ENCODE results near the gene GYPE.
"Not testable (repeated sequence)": the region's sequence is repeated elsewhere in the genome, so short reads cannot be mapped to it uniquely, and the experiment has no call there.

Gene GYPE

DNA sequence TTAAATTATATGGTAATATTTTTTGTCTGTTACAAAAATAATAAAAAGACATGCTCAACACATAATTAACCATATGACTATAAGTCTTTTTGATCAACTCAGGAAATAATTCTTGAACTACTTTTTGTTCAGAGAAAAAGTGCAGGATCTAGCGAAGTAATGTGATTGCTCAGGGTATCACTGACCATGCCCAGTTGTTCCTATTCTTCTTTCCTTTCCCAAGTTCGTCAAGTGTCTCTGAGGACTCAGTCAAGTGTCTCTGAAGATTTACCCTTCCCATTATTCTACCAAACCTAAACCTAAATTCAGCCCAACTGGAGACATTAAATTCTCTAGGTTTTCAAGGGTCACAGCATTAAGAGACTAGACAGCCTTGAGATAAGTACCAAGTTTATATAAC, 5.5 kb upstream of the GYPE start:
- H3K4me3 ChIP-seq (ENCODE audit: low read depth, low read length); CTCF ChIA-PET: not testable (repeated sequence)

DNA sequence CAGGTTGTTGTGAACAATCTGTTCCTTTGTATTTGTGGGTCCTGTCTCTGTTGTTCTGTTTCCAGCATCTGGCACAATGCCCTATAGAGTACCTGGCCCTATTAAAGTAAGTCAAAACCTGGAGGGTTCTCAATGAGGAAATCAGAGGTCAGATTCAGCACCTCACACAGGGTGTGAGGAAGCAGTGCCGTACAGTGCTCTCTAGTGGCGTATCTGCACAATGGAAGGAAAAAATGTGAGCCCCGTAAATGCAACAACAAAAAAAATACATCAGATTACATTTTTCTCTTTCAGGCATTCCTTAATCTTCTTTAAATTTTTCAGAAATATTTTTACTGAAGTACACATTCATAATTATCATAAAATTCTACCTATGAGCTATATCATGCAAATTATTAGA, 2.5 kb upstream of the GYPE start:
- H3K4me1 ChIP-seq (ENCODE audit: control insufficient read depth, insufficient read depth, low read length); H3K27ac ChIP-seq (ENCODE audit: extremely low read depth, low read depth, low read length); H3K9me3 ChIP-seq (ENCODE audit: control insufficient read depth, insufficient read depth, low read depth, low read length); POLR2A ChIA-PET; H3K4me3 ChIP-seq (ENCODE audit: low read depth, low read length); H3K36me3 ChIP-seq (ENCODE audit: control insufficient read depth in 2 of 2, insufficient read depth in 1 of 2, low read length in 2 of 2): not testable (repeated sequence)
- TF ChIP-seq ZNF654 (tag by site-specific recombination; IDR thresholded peaks at IDR 0.05; ENCODE audit: low read depth): peak; percentile 6; the same call in 1 of the 2 replicates
- CTCF ChIA-PET: interaction anchor here (0.7 to 1.0 kb wide), 5 partner anchors 13 to 143 kb away, joined by 3 to 5 read pairs (median 3); no protein-coding TSS in a partner anchor

More for the DNA sequence above, 5.5 kb upstream of the GYPE start:
- H3K36me3 ChIP-seq (ENCODE audit: control insufficient read depth in 2 of 2, insufficient read depth in 1 of 2, low read length in 2 of 2); H3K9me3 ChIP-seq (ENCODE audit: control insufficient read depth, insufficient read depth, low read depth, low read length); POLR2A ChIA-PET; H3K27ac ChIP-seq (ENCODE audit: extremely low read depth, low read depth, low read length); H3K4me1 ChIP-seq (ENCODE audit: control insufficient read depth, insufficient read depth, low read length): not testable (repeated sequence)

DNA sequence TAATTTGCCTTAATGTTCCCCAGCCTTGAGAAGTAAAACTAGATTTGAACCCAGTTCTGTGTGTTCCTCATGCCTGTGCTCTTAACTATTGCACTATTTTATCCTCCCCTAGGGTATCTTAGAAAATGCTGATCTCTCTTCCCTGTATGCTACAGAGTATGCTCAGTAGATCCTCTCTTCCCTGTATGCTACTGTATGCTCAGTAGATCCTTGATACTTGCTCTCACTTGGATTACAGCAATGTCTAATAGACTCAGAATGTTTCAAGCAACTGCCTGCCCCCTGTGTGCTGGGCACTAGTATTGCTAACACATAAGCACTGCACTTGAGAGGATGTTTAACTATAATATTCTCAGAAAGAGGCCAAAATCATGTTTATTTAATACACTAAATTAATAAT, 928 bp downstream of the GYPE start:
- CTCF ChIA-PET; H3K27ac ChIP-seq (ENCODE audit: extremely low read depth, low read depth, low read length); H3K36me3 ChIP-seq (ENCODE audit: control insufficient read depth in 2 of 2, insufficient read depth in 1 of 2, low read length in 2 of 2); H3K9me3 ChIP-seq (ENCODE audit: control insufficient read depth, insufficient read depth, low read depth, low read length); H3K4me3 ChIP-seq (ENCODE audit: low read depth, low read length); POLR2A ChIA-PET; H3K4me1 ChIP-seq (ENCODE audit: control insufficient read depth, insufficient read depth, low read length): not testable (repeated sequence)

DNA sequence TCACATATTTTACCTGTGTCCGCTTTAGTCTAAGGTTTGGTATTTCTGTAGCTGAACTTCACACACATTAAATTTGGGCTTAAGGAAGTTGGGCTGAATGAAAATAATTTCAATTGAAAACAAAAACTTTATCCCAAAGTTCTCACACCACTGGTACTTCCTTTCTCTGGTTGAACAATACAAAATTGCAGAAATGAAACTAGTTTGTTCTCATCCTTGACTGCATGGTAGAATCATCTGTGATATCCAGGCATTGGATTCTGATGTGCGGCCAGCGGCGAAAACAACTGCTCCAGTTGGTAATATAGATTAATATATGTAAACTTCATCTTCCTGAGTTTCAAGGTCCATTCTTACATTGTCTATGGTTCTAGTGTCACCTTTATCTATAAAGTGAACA, 15.0 kb downstream of the GYPE start:
- H3K36me3 ChIP-seq (ENCODE audit: control insufficient read depth in 2 of 2, insufficient read depth in 1 of 2, low read length in 2 of 2); POLR2A ChIA-PET; H3K9me3 ChIP-seq (ENCODE audit: control insufficient read depth, insufficient read depth, low read depth, low read length); H3K27ac ChIP-seq (ENCODE audit: extremely low read depth, low read depth, low read length); CTCF ChIA-PET; H3K4me3 ChIP-seq (ENCODE audit: low read depth, low read length); H3K4me1 ChIP-seq (ENCODE audit: control insufficient read depth, insufficient read depth, low read length): not testable (repeated sequence)

DNA sequence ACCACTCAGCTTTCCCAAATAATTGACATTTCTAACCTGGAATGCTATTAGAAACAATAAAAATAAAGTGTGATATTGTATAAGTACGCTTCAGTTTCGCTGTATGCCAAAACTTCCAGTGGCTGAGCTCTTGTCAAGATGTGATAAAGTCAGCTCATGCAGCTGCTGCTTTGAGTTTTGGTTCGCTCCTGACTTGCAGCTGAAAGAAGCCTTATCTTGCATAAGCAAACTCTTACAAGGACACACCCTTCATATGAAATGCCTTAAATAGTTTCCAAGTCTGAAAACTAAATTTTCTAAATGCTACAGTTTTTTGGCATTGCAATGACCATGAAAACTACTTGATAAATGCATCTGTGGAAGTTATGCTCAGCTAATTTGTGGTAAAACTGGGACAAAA, 17.2 kb downstream of the GYPE start:
- CTCF ChIA-PET; H3K36me3 ChIP-seq (ENCODE audit: control insufficient read depth in 2 of 2, insufficient read depth in 1 of 2, low read length in 2 of 2); POLR2A ChIA-PET; H3K4me3 ChIP-seq (ENCODE audit: low read depth, low read length); H3K9me3 ChIP-seq (ENCODE audit: control insufficient read depth, insufficient read depth, low read depth, low read length); H3K4me1 ChIP-seq (ENCODE audit: control insufficient read depth, insufficient read depth, low read length); H3K27ac ChIP-seq (ENCODE audit: extremely low read depth, low read depth, low read length): not testable (repeated sequence)

DNA sequence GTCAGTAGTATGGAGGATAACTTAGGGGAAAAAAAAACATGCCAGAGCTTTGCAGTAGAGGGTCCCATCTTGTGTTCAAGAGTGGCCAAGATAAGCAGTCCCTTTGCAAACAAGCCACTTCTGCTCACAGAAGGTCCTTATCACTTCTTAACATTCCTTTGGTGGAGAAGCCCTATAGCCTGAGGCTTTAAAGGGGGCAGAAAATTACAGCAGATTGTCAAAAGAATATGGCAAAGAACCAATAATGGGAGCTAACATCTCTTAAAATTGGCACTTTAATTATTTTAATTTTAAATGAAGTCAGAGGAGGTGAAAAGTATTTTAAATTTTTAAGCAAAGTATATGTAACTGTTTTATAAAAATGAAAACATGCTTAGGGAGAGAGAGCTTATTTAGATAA, 20.4 kb downstream of the GYPE start:
- POLR2A ChIA-PET; H3K9me3 ChIP-seq (ENCODE audit: control insufficient read depth, insufficient read depth, low read depth, low read length); H3K4me3 ChIP-seq (ENCODE audit: low read depth, low read length); H3K36me3 ChIP-seq (ENCODE audit: control insufficient read depth in 2 of 2, insufficient read depth in 1 of 2, low read length in 2 of 2); H3K4me1 ChIP-seq (ENCODE audit: control insufficient read depth, insufficient read depth, low read length); CTCF ChIA-PET; H3K27ac ChIP-seq (ENCODE audit: extremely low read depth, low read depth, low read length): not testable (repeated sequence)

DNA sequence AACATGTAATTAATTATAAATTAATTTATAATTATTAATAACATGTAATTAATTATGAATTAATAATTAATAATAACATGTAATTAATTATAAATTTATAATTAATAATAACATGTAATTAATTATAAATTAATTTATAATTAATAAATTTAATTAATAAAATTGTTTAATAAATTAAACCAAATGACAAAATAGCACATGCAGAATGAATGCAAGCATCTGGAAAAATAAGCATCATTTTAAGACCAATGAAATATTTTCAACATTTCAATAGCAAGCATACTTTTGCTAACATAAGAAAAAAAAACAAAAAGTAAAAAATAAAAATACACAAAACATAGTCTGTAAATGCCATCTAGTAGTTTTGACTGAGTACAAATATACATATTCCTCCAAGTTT, 21.8 kb downstream of the GYPE start:
- POLR2A ChIA-PET: no interaction called here
- TF ChIP-seq ZNF132 (tag by site-specific recombination; IDR thresholded peaks at IDR 0.05; ENCODE audit: borderline replicate concordance) (no peak), ZNF621 (tag by site-specific recombination; IDR thresholded peaks at IDR 0.05) (no peak), SCRT2 (tag by site-specific recombination; IDR thresholded peaks at IDR 0.05) (no peak), ZNF624 (tag by site-specific recombination; IDR thresholded peaks at IDR 0.05) (no peak), ZNF549 (tag by site-specific recombination; IDR thresholded peaks at IDR 0.05) (no peak), ZNF830 (tag by site-specific recombination; IDR thresholded peaks at IDR 0.05; ENCODE audit: low read depth) (no peak), ZXDB (tag by site-specific recombination; IDR thresholded peaks at IDR 0.05) (no peak), ZBTB21 (tag by site-specific recombination; IDR thresholded peaks at IDR 0.05) (no peak), ZFP37 (tag by site-specific recombination; IDR thresholded peaks at IDR 0.05) (no peak), ZNF785 (tag by site-specific recombination; IDR thresholded peaks at IDR 0.05) (no peak)
- TF ChIP-seq, protein P1, sequence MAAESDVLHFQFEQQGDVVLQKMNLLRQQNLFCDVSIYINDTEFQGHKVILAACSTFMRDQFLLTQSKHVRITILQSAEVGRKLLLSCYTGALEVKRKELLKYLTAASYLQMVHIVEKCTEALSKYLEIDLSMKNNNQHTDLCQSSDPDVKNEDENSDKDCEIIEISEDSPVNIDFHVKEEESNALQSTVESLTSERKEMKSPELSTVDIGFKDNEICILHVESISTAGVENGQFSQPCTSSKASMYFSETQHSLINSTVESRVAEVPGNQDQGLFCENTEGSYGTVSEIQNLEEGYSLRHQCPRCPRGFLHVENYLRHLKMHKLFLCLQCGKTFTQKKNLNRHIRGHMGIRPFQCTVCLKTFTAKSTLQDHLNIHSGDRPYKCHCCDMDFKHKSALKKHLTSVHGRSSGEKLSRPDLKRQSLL (tag by site-specific recombination; IDR thresholded peaks at IDR 0.05): no peak
- TF ChIP-seq, protein P2, sequence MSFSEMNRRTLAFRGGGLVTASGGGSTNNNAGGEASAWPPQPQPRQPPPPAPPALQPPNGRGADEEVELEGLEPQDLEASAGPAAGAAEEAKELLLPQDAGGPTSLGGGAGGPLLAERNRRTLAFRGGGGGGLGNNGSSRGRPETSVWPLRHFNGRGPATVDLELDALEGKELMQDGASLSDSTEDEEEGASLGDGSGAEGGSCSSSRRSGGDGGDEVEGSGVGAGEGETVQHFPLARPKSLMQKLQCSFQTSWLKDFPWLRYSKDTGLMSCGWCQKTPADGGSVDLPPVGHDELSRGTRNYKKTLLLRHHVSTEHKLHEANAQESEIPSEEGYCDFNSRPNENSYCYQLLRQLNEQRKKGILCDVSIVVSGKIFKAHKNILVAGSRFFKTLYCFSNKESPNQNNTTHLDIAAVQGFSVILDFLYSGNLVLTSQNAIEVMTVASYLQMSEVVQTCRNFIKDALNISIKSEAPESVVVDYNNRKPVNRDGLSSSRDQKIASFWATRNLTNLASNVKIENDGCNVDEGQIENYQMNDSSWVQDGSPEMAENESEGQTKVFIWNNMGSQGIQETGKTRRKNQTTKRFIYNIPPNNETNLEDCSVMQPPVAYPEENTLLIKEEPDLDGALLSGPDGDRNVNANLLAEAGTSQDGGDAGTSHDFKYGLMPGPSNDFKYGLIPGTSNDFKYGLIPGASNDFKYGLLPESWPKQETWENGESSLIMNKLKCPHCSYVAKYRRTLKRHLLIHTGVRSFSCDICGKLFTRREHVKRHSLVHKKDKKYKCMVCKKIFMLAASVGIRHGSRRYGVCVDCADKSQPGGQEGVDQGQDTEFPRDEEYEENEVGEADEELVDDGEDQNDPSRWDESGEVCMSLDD (tag by site-specific recombination; IDR thresholded peaks at IDR 0.05): no peak
- TF ChIP-seq, protein P3, sequence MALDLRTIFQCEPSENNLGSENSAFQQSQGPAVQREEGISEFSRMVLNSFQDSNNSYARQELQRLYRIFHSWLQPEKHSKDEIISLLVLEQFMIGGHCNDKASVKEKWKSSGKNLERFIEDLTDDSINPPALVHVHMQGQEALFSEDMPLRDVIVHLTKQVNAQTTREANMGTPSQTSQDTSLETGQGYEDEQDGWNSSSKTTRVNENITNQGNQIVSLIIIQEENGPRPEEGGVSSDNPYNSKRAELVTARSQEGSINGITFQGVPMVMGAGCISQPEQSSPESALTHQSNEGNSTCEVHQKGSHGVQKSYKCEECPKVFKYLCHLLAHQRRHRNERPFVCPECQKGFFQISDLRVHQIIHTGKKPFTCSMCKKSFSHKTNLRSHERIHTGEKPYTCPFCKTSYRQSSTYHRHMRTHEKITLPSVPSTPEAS (tag by site-specific recombination; IDR thresholded peaks at IDR 0.05): no peak

More for the DNA sequence above, 21.8 kb downstream of the GYPE start:
- H3K9me3 ChIP-seq (ENCODE audit: control insufficient read depth, insufficient read depth, low read depth, low read length): no peaks in the 10 kb centered on the region
- H3K4me1 ChIP-seq (ENCODE audit: control insufficient read depth, insufficient read depth, low read length): no peaks in the 10 kb centered on the region
- CTCF ChIA-PET: no interaction called here
- no peak overlapping the region for H3K27ac ChIP-seq (ENCODE audit: extremely low read depth, low read depth, low read length)
- H3K4me3 ChIP-seq (ENCODE audit: low read depth, low read length): no peak overlapping the region
- H3K36me3 ChIP-seq (ENCODE audit: control insufficient read depth in 2 of 2, insufficient read depth in 1 of 2, low read length in 2 of 2): no peaks in the 10 kb centered on the region
